SK-N-SH (cell line): ENCODE results near the gene ASTE1. TPM values are rescaled to one million over a fixed set of nuclear protein-coding genes. Genes with fewer than 3 reads are reported as not detected.
A peak's percentile ranks its signal among the peaks of the same experiment; 100 is the strongest.

ENCODE experiments used
- CTCF ChIA-PET: fragments of 300-600, 350-600 bp; formaldehyde crosslinking; extraction: SDS; loops from one replicate; lab custom pipeline; 2021; lab: Yijun Ruan, JAX
- POLR2A ChIA-PET: fragments of 350-600 bp; sonication (Branson Sonifier 250); formaldehyde crosslinking; extraction: SDS; loops from one replicate; lab custom pipeline; 2020; ENCODE audit warnings: antibody characterized with exemption, inconsistent platforms; lab: Yijun Ruan, JAX
- DNase-seq: peaks from one replicate; pipeline ENCODE4 v3.0.0; 2012
- H2AFZ ChIP-seq: fragments of 200-600 bp; sonication (generic); 2 replicates; pipeline ENCODE4 v1.8.1; 2016; ENCODE audit warnings: antibody characterized with exemption, mild to moderate bottlenecking, low read depth
- H3F3A ChIP-seq: fragments of 200-600 bp; sonication (generic); replicated peaks from 2 replicates; pipeline ENCODE3; 2016; ENCODE audit warnings: antibody characterized with exemption, mild to moderate bottlenecking; ENCODE audit not compliant: insufficient read depth
- H3K27ac ChIP-seq, 2 experiments: fragments of 200-500 bp in 1 of 2; fragments of 200-600 bp in 1 of 2; sonication (Bioruptor generic) in 1 of 2; sonication (generic), shearing (Covaris generic) in 1 of 2; 2 replicates each; pipeline versions ENCODE4 v1.5.1 to v1.6.1; 2014 to 2016; ENCODE audit warnings: low read depth in 2 of 2, inconsistent platforms in 1 of 2, low read length in 1 of 2, mild to moderate bottlenecking in 1 of 2, mixed read lengths in 1 of 2
- H3K27me3 ChIP-seq: fragments of 200-600 bp; sonication (generic), shearing (Covaris generic); 2 replicates; pipeline ENCODE4 v1.6.1; 2016; ENCODE audit warnings: mixed run types; ENCODE audit not compliant: insufficient read depth
- H3K36me3 ChIP-seq, 2 experiments: fragments of 200-500 bp in 1 of 2; fragments of 200-600 bp in 1 of 2; sonication (Bioruptor generic) in 1 of 2; sonication (generic) in 1 of 2; replicated peaks in 1 of 2; 2 replicates each; pipeline versions ENCODE3 to v1.5.1; 2014 to 2016; ENCODE audit warnings: low read length in 1 of 2, mild to moderate bottlenecking in 1 of 2; ENCODE audit not compliant: insufficient read depth in 2 of 2, control insufficient read depth in 1 of 2
- H3K4me1 ChIP-seq, 2 experiments: fragments of 200-500 bp in 1 of 2; fragments of 200-600 bp in 1 of 2; sonication (Bioruptor generic) in 1 of 2; sonication (generic), shearing (Covaris generic) in 1 of 2; 2 replicates each; pipeline versions ENCODE4 v1.5.1 to v1.6.1; 2014 to 2016; ENCODE audit warnings: low read depth in 1 of 2, low read length in 1 of 2, mixed run types in 1 of 2; ENCODE audit not compliant: insufficient read depth in 2 of 2, control insufficient read depth in 1 of 2
- H3K4me2 ChIP-seq: fragments of 200-600 bp; sonication (generic), shearing (Covaris generic); 2 replicates; pipeline ENCODE4 v1.6.1; 2017; ENCODE audit warnings: mixed run types
- H3K4me3 ChIP-seq, 2 experiments: fragments of 200-500 bp in 1 of 2; fragments of 200-600 bp in 1 of 2; sonication (Bioruptor generic) in 1 of 2; sonication (generic), shearing (Covaris generic) in 1 of 2; 2 replicates each; pipeline versions ENCODE4 v1.5.1 to v1.8.1; 2014 to 2016; ENCODE audit warnings: low read depth in 2 of 2, inconsistent platforms in 1 of 2, low read length in 1 of 2, mild to moderate bottlenecking in 1 of 2, mixed read lengths in 1 of 2, moderate library complexity in 1 of 2
- H3K79me2 ChIP-seq: fragments of 200-600 bp; sonication (generic); 2 replicates; pipeline ENCODE4 v1.8.1; 2017; ENCODE audit warnings: mild to moderate bottlenecking; ENCODE audit not compliant: insufficient read depth
- H3K9ac ChIP-seq: fragments of 200-600 bp; sonication (generic); 2 replicates; pipeline ENCODE4 v1.6.1; 2017; ENCODE audit warnings: mixed run types
- H3K9me2 ChIP-seq: fragments of 200-600 bp; sonication (generic); 2 replicates; pipeline ENCODE4 v1.6.1; 2017; ENCODE audit warnings: mixed run types
- H3K9me3 ChIP-seq: fragments of 200-600 bp; sonication (generic); 2 replicates; pipeline ENCODE4 v1.6.1; 2017; ENCODE audit warnings: mixed run types, mild to moderate bottlenecking, moderate library complexity
- H4K20me1 ChIP-seq: fragments of 200-600 bp; sonication (generic); 2 replicates; pipeline ENCODE4 v1.6.1; 2017; ENCODE audit warnings: mild to moderate bottlenecking, mixed run types; ENCODE audit not compliant: insufficient read depth
- EP300 ChIP-seq, 2 experiments: IDR thresholded peaks; 2 replicates each; pipeline versions ENCODE4 v1.4.0 to v1.6.1; 2012; ENCODE audit warnings: borderline replicate concordance in 1 of 2, low read depth in 1 of 2, low read length in 1 of 2
- EZH2phosphoT487 ChIP-seq: fragments of 200-600 bp; sonication (generic); IDR thresholded peaks from 2 replicates; pipeline ENCODE4 v1.6.1; 2017; ENCODE audit warnings: low read depth, mixed run types, mild to moderate bottlenecking, antibody characterized with exemption, moderate library complexity, borderline replicate concordance
- FOSL2 ChIP-seq: IDR thresholded peaks from 2 replicates; pipeline ENCODE4 v1.4.0; 2012; ENCODE audit warnings: low read depth, mild to moderate bottlenecking, moderate library complexity, borderline replicate concordance
- FOXJ3 ChIP-seq: sonication (generic); formaldehyde crosslinking; IDR thresholded peaks from 2 replicates; pipeline ENCODE4 v1.5.1; 2020; ENCODE audit warnings: mild to moderate bottlenecking, missing genetic modification reagents
- FOXM1 ChIP-seq: IDR thresholded peaks from 2 replicates; pipeline ENCODE4 v1.4.0; 2012; ENCODE audit warnings: low read depth, mild to moderate bottlenecking
- JUND ChIP-seq: IDR thresholded peaks from 2 replicates; pipeline ENCODE4 v1.4.0; 2012
- MXI1 ChIP-seq: IDR thresholded peaks from 2 replicates; pipeline ENCODE4 v1.6.1; 2012; ENCODE audit warnings: mild to moderate bottlenecking, low read depth, low read length, improper control_type of control experiment
- NFIC ChIP-seq: IDR thresholded peaks from 2 replicates; pipeline ENCODE4 v1.4.0; 2012; ENCODE audit warnings: borderline replicate concordance
- NRF1 ChIP-seq: IDR thresholded peaks from 2 replicates; pipeline ENCODE4 v1.6.1; 2012; ENCODE audit warnings: low read depth, mild to moderate bottlenecking, low read length
- RAD21 ChIP-seq: IDR thresholded peaks from 2 replicates; pipeline ENCODE4 v1.6.1; 2012; ENCODE audit warnings: mild to moderate bottlenecking, low read length
- RCOR1 ChIP-seq: fragments of 150-350 bp; IDR thresholded peaks from 2 replicates; pipeline ENCODE4 v1.6.1; 2017; ENCODE audit warnings: antibody characterized with exemption, low read length
- RFX5 ChIP-seq: IDR thresholded peaks from 2 replicates; pipeline ENCODE4 v1.6.1; 2012; ENCODE audit warnings: mild to moderate bottlenecking, improper control_type of control experiment, low read length
- RXRA ChIP-seq: IDR thresholded peaks from 2 replicates; pipeline ENCODE4 v1.4.0; 2012; ENCODE audit warnings: low read depth, mild to moderate bottlenecking, borderline replicate concordance
- SIN3A ChIP-seq: IDR thresholded peaks from 2 replicates; pipeline ENCODE4 v1.6.1; 2012; ENCODE audit warnings: low read depth, mild to moderate bottlenecking, low read length, moderate library complexity, borderline replicate concordance
- SMC3 ChIP-seq: IDR thresholded peaks from 2 replicates; pipeline ENCODE4 v1.6.1; 2012; ENCODE audit warnings: low read depth, low read length, improper control_type of control experiment
- TAF1 ChIP-seq: IDR thresholded peaks from 2 replicates; pipeline ENCODE4 v1.6.1; 2012; ENCODE audit warnings: low read depth, mild to moderate bottlenecking, low read length, moderate library complexity, borderline replicate concordance
- TCF12 ChIP-seq: IDR thresholded peaks from 2 replicates; pipeline ENCODE4 v1.4.0; 2012
- TEAD4 ChIP-seq: IDR thresholded peaks from 2 replicates; pipeline ENCODE4 v1.4.0; 2012; ENCODE audit warnings: mild to moderate bottlenecking, borderline replicate concordance; ENCODE audit not compliant: insufficient read depth
- WGBS: methylation state at CpG from one replicate; pipeline ENCODE4 v1.1.6; 2017; ENCODE audit warnings: low lambda C conversion rate; 5-methylcytosine and 5-hydroxymethylcytosine counted together
- polyA plus RNA-seq, 3 experiments: library from polyadenylated mRNA; depleted of rRNA; stranded (reverse); fragments of >200 nt; gene quantifications; 2 replicates each; pipeline ENCODE4 v1.2.3, GENCODE V29; 2012
- TF ChIP-seq, protein P1 (sequence below): IDR thresholded peaks from 2 replicates; pipeline ENCODE4; 2012

ASTE1 gene
- polyA plus RNA-seq, 1 of the 3 experiments (the other 2 are of a cell fraction), result 3.5 TPM

DNA sequence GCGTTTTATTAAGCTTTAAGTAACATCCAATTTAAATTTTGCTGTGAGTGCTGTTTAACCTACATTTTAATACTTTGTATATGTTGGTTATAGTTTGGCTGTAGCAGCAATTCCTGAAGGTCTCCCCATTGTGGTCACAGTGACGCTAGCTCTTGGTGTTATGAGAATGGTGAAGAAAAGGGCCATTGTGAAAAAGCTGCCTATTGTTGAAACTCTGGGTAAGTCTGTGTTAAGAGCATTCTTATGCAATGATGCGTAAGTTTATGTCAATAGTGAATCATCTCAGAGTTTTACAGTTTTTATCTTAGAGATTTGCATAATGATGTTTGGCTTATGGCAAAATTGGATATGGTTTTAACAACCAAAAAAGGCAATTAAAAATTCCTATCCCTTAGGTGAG lies 62.7 kb downstream of the ASTE1 start:
- Histone ChIP-seq H3K27me3 (no peaks in the 10 kb centered on the region), H3K79me2 (no peaks in the 10 kb centered on the region), H2AFZ (no peak overlapping the region), H3F3A (peaks cover 58% of the 10 kb centered on the region), H3K4me1 (peaks cover 0 to 11% of the 10 kb centered on the region in 2 experiments; a peak in 2 of 4 replicates), H4K20me1 (no peaks in the 10 kb centered on the region), H3K27ac (peak overlapping the region in 1 of 2 experiments; percentile 91; a peak in 2 of 4 replicates), H3K4me3 (no peak overlapping the region), H3K36me3 (peaks cover 56 to 79% of the 10 kb centered on the region in 2 experiments), H3K9me3 (no peaks in the 10 kb centered on the region), H3K9ac (peak overlapping the region; percentile 49; the same call in 1 of the 2 replicates), H3K9me2 (no peaks in the 10 kb centered on the region), H3K4me2 (no peak overlapping the region)
- ChIA-PET CTCF (interaction anchor here (0.7 kb wide), 1 partner anchor 71 kb away, joined by 3 read pairs; no protein-coding TSS in a partner anchor), POLR2A (no interaction called here)
- 58% methylated on average over 3 of the region's 3 CpGs for WGBS
- DNase-seq, result no peak
- TF ChIP-seq FOXM1 (no peak), RFX5 (no peak), RCOR1 (no peak), SIN3A (no peak), TCF12 (peak; percentile 60), FOXJ3 (no peak), JUND (peak; percentile 82), TAF1 (no peak), FOSL2 (peak; percentile 80; the same call in 1 of the 2 replicates), RXRA (peak; percentile 28; the same call in 1 of the 2 replicates), TEAD4 (peak; percentile 48; the same call in 1 of the 2 replicates), SMC3 (no peak), RAD21 (no peak), EP300 (IDR thresholded peaks at IDR 0.05; ENCODE audit: borderline replicate concordance in 1 of 2, low read depth in 1 of 2, low read length in 1 of 2) (peak in 1 of 2 experiments; percentile 53; a peak in 1 of 4 replicates), MXI1 (no peak), NFIC (no peak), NRF1 (no peak), EZH2phosphoT487 (no peak)
- TF ChIP-seq, protein P1, sequence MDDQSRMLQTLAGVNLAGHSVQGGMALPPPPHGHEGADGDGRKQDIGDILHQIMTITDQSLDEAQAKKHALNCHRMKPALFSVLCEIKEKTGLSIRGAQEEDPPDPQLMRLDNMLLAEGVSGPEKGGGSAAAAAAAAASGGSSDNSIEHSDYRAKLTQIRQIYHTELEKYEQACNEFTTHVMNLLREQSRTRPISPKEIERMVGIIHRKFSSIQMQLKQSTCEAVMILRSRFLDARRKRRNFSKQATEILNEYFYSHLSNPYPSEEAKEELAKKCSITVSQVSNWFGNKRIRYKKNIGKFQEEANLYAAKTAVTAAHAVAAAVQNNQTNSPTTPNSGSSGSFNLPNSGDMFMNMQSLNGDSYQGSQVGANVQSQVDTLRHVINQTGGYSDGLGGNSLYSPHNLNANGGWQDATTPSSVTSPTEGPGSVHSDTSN, result peak; percentile 43

Other genes with a start within 250 kb of the ASTE1 start
- gene ATP2C1, start 132.7 kb downstream of the ASTE1 start, polyA plus RNA-seq (2012; rRNA removed), result 35.6 and 48.1 TPM in 2 replicates
- 4.7 and 6.3 TPM in 2 replicates for gene NEK11, start 52 bp upstream of the ASTE1 start, polyA plus RNA-seq (2012; rRNA removed)